NCI-H1417 (cell line): ENCODE results near the gene P4HTM.

ENCODE experiments used
- DNase-seq, 3 experiments: peaks; one replicate each; lab custom pipeline; 2025; lab: John Stamatoyannopoulos, UW

Gene P4HTM

GRCh38 chr3:48989796-48990635, at the start of gene P4HTM:
Gene P4HTM, plus strand, starts transcription at chr3:48990241. Its CDS starts 16 bp downstream, at chr3:48990257.
- DNase-seq, result peak; percentile 69 to 88 (median 81)

- DNase-seq, result no peak
Observed at GRCh38 chr3:48945432-48945831, 44.6 kb upstream of the P4HTM start.

- DNase-seq, result no peak
Observed at GRCh38 chr3:48945891-48946549, 44.0 kb upstream of the P4HTM start.

- no peak for DNase-seq
Observed at GRCh38 chr3:48949376-48949717, 40.7 kb upstream of the P4HTM start.

- DNase-seq, result no peak
Observed at GRCh38 chr3:48950051-48950450, 40.0 kb upstream of the P4HTM start.

- no peak for DNase-seq
Observed at GRCh38 chr3:48951764-48952163, 38.3 kb upstream of the P4HTM start.

- peak in 2 of 3 experiments; percentile 7 to 33 for DNase-seq
Observed at GRCh38 chr3:48952510-48953118, 37.4 kb upstream of the P4HTM start.

GRCh38 chr3:48957006-48957705, 32.9 kb upstream of the P4HTM start:
- no peak for DNase-seq

- DNase-seq, result no peak
Observed at GRCh38 chr3:48960841-48961413, 29.1 kb upstream of the P4HTM start.

- DNase-seq, result no peak
Observed at GRCh38 chr3:48962340-48962739, 27.7 kb upstream of the P4HTM start.

- no peak for DNase-seq
Observed at GRCh38 chr3:48962939-48963338, 27.1 kb upstream of the P4HTM start.

GRCh38 chr3:48963591-48963990, 26.4 kb upstream of the P4HTM start:
- DNase-seq, result no peak

GRCh38 chr3:48966367-48966766, 23.7 kb upstream of the P4HTM start:
- DNase-seq, result no peak

GRCh38 chr3:48966876-48967361, 23.1 kb upstream of the P4HTM start:
- no peak for DNase-seq

- DNase-seq, result no peak
Observed at GRCh38 chr3:48970586-48970985, 19.5 kb upstream of the P4HTM start.

- DNase-seq, result peak in 1 of 3 experiments; percentile 4
Observed at GRCh38 chr3:48974076-48974864, 15.8 kb upstream of the P4HTM start.

- no peak for DNase-seq
Observed at GRCh38 chr3:48979451-48979850, 10.6 kb upstream of the P4HTM start.

GRCh38 chr3:48980295-48980694, 9.7 kb upstream of the P4HTM start:
- DNase-seq, result no peak

GRCh38 chr3:48982016-48982415, 8.0 kb upstream of the P4HTM start:
- no peak for DNase-seq

GRCh38 chr3:48982686-48983085, 7.4 kb upstream of the P4HTM start:
- no peak for DNase-seq

GRCh38 chr3:48983096-48983495, 6.9 kb upstream of the P4HTM start:
- no peak for DNase-seq
